ENCODE results near the gene ADM5. TPM values are rescaled to one million over a fixed set of nuclear protein-coding genes. Genes with fewer than 3 reads are reported as not detected.

The ADM5 gene
- polyA plus RNA-seq, 2 of the 4 experiments (the other 2 are of a cell fraction), result 2.0 to 4.3 TPM

GRCh38 chr19:49679771-49680413 lies 9.5 kb upstream of the ADM5 start (continued):
- TF ChIP-seq HMGXB4 (CRISPR knock-in tag; IDR thresholded peaks at IDR 0.05; ENCODE audit: borderline replicate concordance), result no peak

GRCh38 chr19:49680421-49681351 lies 8.7 kb upstream of the ADM5 start:
- TF ChIP-seq ATOH8 (CRISPR knock-in tag; IDR thresholded peaks at IDR 0.05; ENCODE audit: low read depth) (peak; percentile 47; the same call in 1 of the 2 replicates), USF2 (IDR thresholded peaks at IDR 0.05) (no peak), ZNF302 (CRISPR knock-in tag; IDR thresholded peaks at IDR 0.05) (no peak), CTCF (IDR thresholded peaks at IDR 0.05) (peak; percentile 97), SMC3 (IDR thresholded peaks at IDR 0.05) (peak; percentile 53), RNF2 (IDR thresholded peaks at IDR 0.05; ENCODE audit: borderline replicate concordance, low read depth) (no peak), CHD2 (IDR thresholded peaks at IDR 0.05; ENCODE audit: low read length, partially characterized antibody) (no peak), TP53 (CRISPR knock-in tag; IDR thresholded peaks at IDR 0.05) (no peak), RAD21 (conservative IDR thresholded peaks at IDR 0.05 in 1 of 2, IDR thresholded peaks at IDR 0.05 in 1 of 2) (peak; percentile 72 to 77), E2F6 (IDR thresholded peaks at IDR 0.05; ENCODE audit: borderline replicate concordance, low read depth) (peak; percentile 57; the same call in 1 of the 2 replicates), MAX (IDR thresholded peaks at IDR 0.05) (peak; percentile 73)
- peak; percentile 89 for FAIRE-seq
- H3K4me1 ChIP-seq, result peaks cover 30% of the 10 kb centered on the region
- ChIA-PET CTCF (interaction anchor here (0.6 to 16.7 kb wide), 45 partner anchors 9 to 1522 kb away, joined by 3 to 326 read pairs (median 3); partner anchors contain the start of genes ADM5, AP2A1, BCL2L12 and CPT1C), POLR2A (interaction anchor here (0.6 to 0.9 kb wide), 4 partner anchors 17 to 93 kb away, joined by 3 to 5 read pairs (median 4); no protein-coding TSS in a partner anchor)
- no peaks in the 10 kb centered on the region for H3K9me3 ChIP-seq
- DNase-seq (ENCODE audit: low read depth in 1 of 2, low spot score in 1 of 2), result peak; percentile 92 to 95
- H3K4me2 ChIP-seq, result peak overlapping the region; percentile 90
- WGBS (ENCODE audit: missing lambda C conversion rate), result 46% methylated on average over 30 of the region's 40 CpGs
- peak; percentile 1 to 4; a peak in 3 of 6 replicates for ATAC-seq
- peak overlapping the region in 1 of 2 experiments; percentile 74; a peak in 3 of 6 replicates for H3K27ac ChIP-seq
- H3K4me3 ChIP-seq, result no peak overlapping the region

GRCh38 chr19:49681830-49682229 lies 7.6 kb upstream of the ADM5 start:
- no peak overlapping the region for H3K4me2 ChIP-seq
- CTCF ChIA-PET, result interaction anchor here (1.1 to 16.7 kb wide), 15 partner anchors 10 to 188 kb away, joined by 3 to 326 read pairs (median 6); partner anchors contain the start of genes BCL2L12, CPT1C and IRF3
- no peak for ATAC-seq

More at GRCh38 chr19:49681830-49682229, 7.6 kb upstream of the ADM5 start:
- TF ChIP-seq TFCP2L1 (CRISPR knock-in tag; IDR thresholded peaks at IDR 0.05) (0 out of 2 replicates have a peak, but pooled peaks have one; percentile 48), FOSL2 (IDR thresholded peaks at IDR 0.05) (no peak), FOSL2 (CRISPR knock-in tag; IDR thresholded peaks at IDR 0.05) (no peak), POLR2AphosphoS2 (conservative IDR thresholded peaks at IDR 0.05; ENCODE audit: low read length) (0 out of 2 replicates have a peak, but pooled peaks have one; percentile 68)
- DNase-seq (ENCODE audit: low read depth in 1 of 2, low spot score in 1 of 2) (no peak), FAIRE-seq (no peak)
- Histone ChIP-seq H3K4me1 (peaks cover 32% of the 10 kb centered on the region), H3K27ac (no peak overlapping the region), H3K9me3 (no peaks in the 10 kb centered on the region), H3K4me3 (no peak overlapping the region)
- WGBS (ENCODE audit: missing lambda C conversion rate), result 89% methylated on average over 19 of the region's 19 CpGs
- POLR2A ChIA-PET, result no interaction called here
